SJSA1 (cell line): ENCODE results near the gene SLC7A5. TPM values are rescaled to one million over a fixed set of nuclear protein-coding genes. Genes with fewer than 3 reads are reported as not detected.
A peak's percentile ranks its signal among the peaks of the same experiment; 100 is the strongest.
"Not testable (repeated sequence)": the region's sequence is repeated elsewhere in the genome, so short reads cannot be mapped to it uniquely, and the experiment has no call there.

ENCODE experiments used
- DNase-seq, 2 experiments: peaks; one replicate each; pipeline ENCODE4 v3.0.0-alpha.2; 2015 to 2020; ENCODE audit warnings: low spot score in 2 of 2, low read depth in 1 of 2
- H3K27ac ChIP-seq: fragments of 250-450 bp; sonication (Bioruptor Pico); 2 replicates; pipeline ENCODE4 v1.5.1; 2020; ENCODE audit warnings: mild to moderate bottlenecking, moderate library complexity
- H3K27me3 ChIP-seq: fragments of 250-450 bp; sonication (Bioruptor Pico); replicated peaks from 2 replicates; pipeline ENCODE4 v1.5.1; 2020; ENCODE audit warnings: mild to moderate bottlenecking, moderate library complexity
- H3K36me3 ChIP-seq: fragments of 250-450 bp; sonication (Bioruptor Pico); 2 replicates; pipeline ENCODE4 v1.5.1; 2020; ENCODE audit warnings: mild to moderate bottlenecking
- H3K4me1 ChIP-seq: fragments of 250-450 bp; sonication (Bioruptor Pico); replicated peaks from 2 replicates; pipeline ENCODE4 v1.6.1; 2021; ENCODE audit warnings: mild to moderate bottlenecking
- H3K4me3 ChIP-seq: fragments of 250-450 bp; sonication (Bioruptor Pico); 2 replicates; pipeline ENCODE4 v1.5.1; 2020; ENCODE audit warnings: mild to moderate bottlenecking
- H3K9me3 ChIP-seq: fragments of 250-450 bp; sonication (Bioruptor Pico); replicated peaks from 2 replicates; pipeline ENCODE4 v1.5.1; 2020; ENCODE audit warnings: mild to moderate bottlenecking
- total RNA-seq: library from RNA; depleted of rRNA; stranded (reverse); fragments of >200 nt; shearing (Covaris generic); gene quantifications from 2 replicates; pipeline ENCODE4 v1.2.3, GENCODE V29; 2014

SLC7A5 gene
- total RNA-seq, 1 experiment from 2014 or later = 238 TPM

- Histone ChIP-seq H3K9me3 (no peaks in the 10 kb centered on the region), H3K36me3 (no peaks in the 10 kb centered on the region), H3K27me3 (no peaks in the 10 kb centered on the region), H3K4me3 (no peak overlapping the region), H3K27ac (no peak overlapping the region), H3K4me1 (no peaks in the 10 kb centered on the region)
- DNase-seq = no peak
Observed at GRCh38 chr16:87878704-87879103, 9.4 kb upstream of the SLC7A5 start.

DNA sequence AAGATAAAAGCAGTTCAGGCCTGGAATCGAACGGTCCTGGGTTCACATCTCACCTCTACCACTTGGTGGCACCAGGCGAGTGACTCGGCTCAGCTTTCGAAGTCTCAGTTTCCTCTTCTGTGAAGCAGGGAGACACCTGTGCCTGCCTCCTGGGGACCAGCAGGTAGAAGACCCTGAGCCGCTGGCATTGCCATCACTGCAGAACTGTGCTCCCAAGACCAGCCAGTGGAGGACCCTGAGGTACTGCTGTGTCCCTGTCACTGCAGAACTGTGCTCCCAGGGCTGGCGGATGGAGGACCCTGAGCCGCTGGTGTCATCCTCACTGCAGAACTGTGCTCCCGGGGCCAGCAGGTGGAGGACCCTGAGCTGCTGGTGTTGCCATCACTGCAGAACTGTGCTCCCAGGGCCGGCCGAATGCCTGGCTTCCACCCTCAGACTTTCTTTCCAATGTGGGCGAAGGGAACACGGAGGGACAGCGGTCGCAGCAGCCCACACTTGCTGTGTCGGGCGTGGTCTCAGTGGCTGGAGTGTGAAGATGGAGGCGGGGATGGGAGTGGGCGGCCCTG is 8.7 kb upstream of the SLC7A5 start:
- H3K4me1 ChIP-seq = no peaks in the 10 kb centered on the region
- no peak for DNase-seq
- H3K9me3 ChIP-seq = no peaks in the 10 kb centered on the region
- H3K4me3 ChIP-seq = no peak overlapping the region
- no peaks in the 10 kb centered on the region for H3K36me3 ChIP-seq
- H3K27me3 ChIP-seq = no peaks in the 10 kb centered on the region
- no peak overlapping the region for H3K27ac ChIP-seq

DNA sequence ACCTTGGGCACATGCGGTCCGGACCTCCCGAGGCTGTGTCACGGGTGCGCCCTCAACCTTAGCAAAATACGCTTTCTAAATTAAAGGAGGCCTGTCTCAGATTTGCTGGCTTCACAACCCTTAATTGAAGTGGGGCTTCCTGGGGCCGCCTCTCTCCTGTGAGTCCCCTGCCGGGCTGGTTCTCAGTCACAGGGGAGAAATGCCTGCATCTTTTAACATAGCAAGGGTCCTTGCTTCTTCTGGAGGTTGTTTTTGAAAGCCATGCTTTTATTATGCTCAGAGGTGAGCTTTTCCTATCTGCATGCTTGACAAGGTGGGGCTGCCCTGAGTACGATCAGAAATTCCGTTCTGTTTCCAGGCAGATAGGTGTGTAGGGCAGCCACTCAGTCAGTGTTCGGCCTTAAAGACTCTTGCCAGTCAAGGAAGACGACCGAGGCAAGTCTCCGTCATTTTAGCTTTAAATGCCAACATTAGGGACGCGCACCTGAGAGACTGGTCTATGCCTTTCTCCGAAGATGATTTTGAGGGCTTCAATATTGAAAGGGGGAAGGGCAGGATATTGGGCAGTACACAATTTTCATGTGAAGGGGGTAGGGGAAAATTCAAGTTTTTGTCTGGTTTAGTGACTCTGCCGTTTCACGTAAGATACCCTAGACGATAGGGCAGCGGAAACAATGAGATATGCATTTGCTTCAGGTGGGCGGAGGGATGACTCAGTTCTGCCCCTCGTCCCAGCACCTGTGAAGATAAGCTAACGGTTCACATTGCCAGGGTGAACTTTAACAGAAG is 5.5 kb upstream of the SLC7A5 start:
- Histone ChIP-seq H3K4me1 (peaks cover 13% of the 10 kb centered on the region), H3K9me3 (no peaks in the 10 kb centered on the region), H3K4me3 (no peak overlapping the region), H3K36me3 (no peaks in the 10 kb centered on the region), H3K27ac (no peak overlapping the region), H3K27me3 (no peaks in the 10 kb centered on the region)
- no peak for DNase-seq

GRCh38 chr16:87870418-87871291 is 1.3 kb upstream of the SLC7A5 start:
- DNase-seq = peak; percentile 99
- Histone ChIP-seq H3K4me1 (peaks cover 28% of the 10 kb centered on the region), H3K36me3 (peaks cover 28% of the 10 kb centered on the region), H3K27ac (peak overlapping the region; percentile 96)
- H3K9me3 ChIP-seq, H3K4me3 ChIP-seq, H3K27me3 ChIP-seq: not testable (repeated sequence)

DNA sequence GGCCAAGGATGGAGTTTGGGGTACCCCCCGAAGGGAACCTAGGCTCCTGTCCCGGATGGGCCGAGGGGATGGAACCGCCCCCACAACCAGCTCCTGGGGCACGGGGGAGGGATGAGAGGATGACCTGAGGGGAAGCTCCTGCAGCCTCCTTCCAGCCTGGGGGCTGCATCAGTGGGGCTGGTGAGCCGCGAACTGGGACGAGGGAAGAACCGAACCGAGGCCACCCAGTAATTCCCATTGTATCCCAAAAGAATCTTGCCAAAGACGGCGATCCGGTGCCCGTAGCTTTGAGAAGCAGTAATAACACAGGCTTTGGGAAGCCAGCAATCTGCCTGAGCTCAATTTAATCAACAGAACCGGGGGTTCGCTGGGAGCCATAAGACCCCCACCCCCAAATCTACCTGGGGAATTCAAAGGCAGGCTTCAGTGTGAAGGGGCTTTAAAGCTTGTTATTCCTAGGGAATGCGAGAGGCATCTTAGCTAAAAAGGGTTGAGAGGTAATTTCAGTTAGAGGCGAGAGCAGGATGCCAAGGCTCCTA is 641 bp upstream of the SLC7A5 start:
- DNase-seq = not testable (repeated sequence)
- Histone ChIP-seq H3K27ac (peak overlapping the region; percentile 93), H3K4me1 (peaks cover 33% of the 10 kb centered on the region)

DNA sequence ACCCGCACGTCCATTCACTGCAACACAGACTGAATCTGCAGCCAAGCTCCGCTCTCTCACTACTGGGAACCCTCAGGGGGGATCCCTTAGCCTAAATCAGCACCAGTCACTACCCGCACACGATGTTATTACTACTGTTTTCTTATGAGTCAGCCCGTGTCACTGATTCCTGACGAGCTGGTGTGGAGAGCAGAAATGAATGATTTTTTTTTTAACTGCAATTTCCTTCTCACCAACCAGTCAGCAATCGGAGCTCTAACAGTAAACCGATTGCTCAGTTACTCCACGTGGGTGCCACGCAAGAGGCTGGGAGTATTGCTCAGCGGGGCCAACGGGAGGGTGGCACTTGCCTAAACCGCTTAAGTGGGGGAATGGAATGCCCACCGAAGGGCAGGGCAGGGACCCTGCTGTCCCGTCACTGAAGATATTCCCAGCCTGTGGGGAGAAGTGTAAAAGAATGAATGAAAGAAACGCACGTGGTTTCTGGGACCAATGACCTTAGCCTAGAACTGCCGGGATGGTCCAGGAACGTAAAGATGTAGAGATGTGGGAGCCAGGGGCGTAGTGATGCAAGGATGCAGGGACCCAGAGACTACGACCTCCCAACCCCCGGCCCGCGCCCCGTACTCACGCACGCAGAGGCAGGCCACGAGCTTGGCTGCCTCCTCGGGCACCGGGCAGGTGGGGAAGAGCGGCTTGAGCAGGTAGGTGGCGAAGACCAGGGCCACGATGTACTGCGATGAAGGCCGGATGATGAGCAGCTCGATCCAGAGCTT is 865 bp downstream of the SLC7A5 start:
- peak overlapping the region; percentile 82 for H3K27ac ChIP-seq
- H3K4me1 ChIP-seq = peaks cover 46% of the 10 kb centered on the region
- H3K27me3 ChIP-seq, H3K9me3 ChIP-seq: not testable (repeated sequence)
- peaks cover 45% of the 10 kb centered on the region for H3K36me3 ChIP-seq
- peak; percentile 76 to 78 for DNase-seq
- peak overlapping the region; percentile 70 for H3K4me3 ChIP-seq

More for the DNA sequence above, 641 bp upstream of the SLC7A5 start:
- H3K27me3 ChIP-seq, H3K4me3 ChIP-seq, H3K9me3 ChIP-seq: not testable (repeated sequence)
- peaks cover 33% of the 10 kb centered on the region for H3K36me3 ChIP-seq

GRCh38 chr16:87865902-87866555 is 3.3 kb downstream of the SLC7A5 start:
- peak overlapping the region; percentile 48 for H3K27ac ChIP-seq
- peak overlapping the region; percentile 70 for H3K4me3 ChIP-seq
- peaks cover 69% of the 10 kb centered on the region for H3K36me3 ChIP-seq

DNA sequence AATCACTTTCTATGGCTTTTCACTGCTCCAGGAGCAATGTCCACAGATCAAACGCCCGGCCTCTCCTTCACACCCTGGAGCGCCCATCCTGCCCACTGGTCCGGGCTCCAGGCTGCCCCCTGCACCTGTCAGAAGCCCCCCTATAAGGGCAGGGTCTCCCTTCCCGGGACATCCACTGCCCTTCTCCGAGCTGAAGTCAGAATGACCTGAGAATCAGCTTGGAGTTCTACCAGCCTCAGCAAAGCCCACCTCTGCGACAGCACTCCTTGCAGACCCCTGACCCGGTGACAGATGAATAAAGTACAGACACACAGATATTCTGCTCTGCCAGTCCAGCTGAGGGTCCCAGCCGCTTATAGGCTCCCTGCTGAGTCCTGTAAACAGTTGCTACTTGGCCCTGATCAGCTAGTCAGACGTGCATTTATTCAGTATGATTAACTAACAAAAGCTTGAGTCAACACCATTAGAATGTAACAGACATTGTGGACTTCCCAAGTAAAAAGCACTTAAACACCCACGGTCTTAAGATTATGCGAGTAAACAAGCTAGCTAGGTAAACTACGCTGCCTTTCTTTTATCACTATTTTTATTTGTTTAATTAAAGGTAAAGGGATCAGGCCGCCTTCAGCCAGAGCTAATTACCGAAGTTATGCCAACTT is 4.8 kb downstream of the SLC7A5 start:
- H3K27ac ChIP-seq = peak overlapping the region; percentile 18
- peaks cover 65% of the 10 kb centered on the region for H3K4me1 ChIP-seq
- peak; percentile 36 to 70 for DNase-seq
- peak overlapping the region; percentile 13; the same call in 1 of the 2 replicates for H3K4me3 ChIP-seq
- H3K27me3 ChIP-seq = no peaks in the 10 kb centered on the region
- H3K36me3 ChIP-seq = peaks cover 76% of the 10 kb centered on the region
- H3K9me3 ChIP-seq = no peaks in the 10 kb centered on the region

More at GRCh38 chr16:87865902-87866555, 3.3 kb downstream of the SLC7A5 start:
- DNase-seq = peak; percentile 48 to 58
- not testable (repeated sequence) for H3K27me3 ChIP-seq, H3K9me3 ChIP-seq
- peaks cover 65% of the 10 kb centered on the region for H3K4me1 ChIP-seq

- H3K4me3 ChIP-seq, DNase-seq, H3K9me3 ChIP-seq, H3K27ac ChIP-seq, H3K27me3 ChIP-seq: not testable (repeated sequence)
- peaks cover 77% of the 10 kb centered on the region for H3K36me3 ChIP-seq
- H3K4me1 ChIP-seq = peaks cover 74% of the 10 kb centered on the region
Observed at GRCh38 chr16:87863327-87863635, 6.0 kb downstream of the SLC7A5 start.

DNA sequence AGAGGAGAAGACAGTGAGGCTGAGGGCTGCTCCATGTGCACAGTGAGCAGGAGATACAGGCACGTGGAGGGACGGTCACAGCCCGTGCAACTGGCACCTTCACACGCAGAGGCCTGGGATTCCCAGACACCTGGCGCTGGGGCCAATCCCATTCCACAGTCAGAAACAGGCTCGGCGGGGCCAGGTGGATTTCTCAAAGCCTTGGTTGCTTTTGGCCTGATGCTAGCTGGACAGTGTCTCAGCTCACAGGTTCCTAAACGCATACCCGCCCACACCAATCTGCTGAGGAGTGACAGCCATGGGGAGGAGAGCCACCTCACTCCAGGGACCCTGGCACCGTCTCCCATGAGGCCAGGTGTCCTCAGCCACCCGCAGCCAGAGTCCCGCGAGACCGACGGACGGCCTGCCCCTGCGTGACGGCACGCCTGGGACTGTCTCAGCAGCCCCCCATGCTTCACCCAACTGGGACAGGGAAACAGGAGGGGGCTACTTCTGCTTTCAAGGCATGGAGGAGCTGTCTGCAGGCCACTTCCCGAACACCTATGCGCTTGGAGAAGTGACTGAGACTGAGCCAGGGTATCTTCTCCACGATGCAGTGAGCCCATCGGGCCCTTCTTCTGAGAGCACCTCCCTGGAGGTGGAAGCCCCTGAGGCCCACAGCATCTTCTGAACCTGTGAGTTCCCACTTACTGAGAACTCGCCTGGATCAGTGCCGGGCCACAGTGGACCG is 6.5 kb downstream of the SLC7A5 start:
- peaks cover 79% of the 10 kb centered on the region for H3K4me1 ChIP-seq
- peak overlapping the region; percentile 62; the same call in 1 of the 2 replicates for H3K27ac ChIP-seq
- not testable (repeated sequence) for H3K9me3 ChIP-seq, H3K4me3 ChIP-seq, H3K27me3 ChIP-seq
- DNase-seq = peak in 1 of 2 experiments; percentile 56
- peaks cover 79% of the 10 kb centered on the region for H3K36me3 ChIP-seq

DNA sequence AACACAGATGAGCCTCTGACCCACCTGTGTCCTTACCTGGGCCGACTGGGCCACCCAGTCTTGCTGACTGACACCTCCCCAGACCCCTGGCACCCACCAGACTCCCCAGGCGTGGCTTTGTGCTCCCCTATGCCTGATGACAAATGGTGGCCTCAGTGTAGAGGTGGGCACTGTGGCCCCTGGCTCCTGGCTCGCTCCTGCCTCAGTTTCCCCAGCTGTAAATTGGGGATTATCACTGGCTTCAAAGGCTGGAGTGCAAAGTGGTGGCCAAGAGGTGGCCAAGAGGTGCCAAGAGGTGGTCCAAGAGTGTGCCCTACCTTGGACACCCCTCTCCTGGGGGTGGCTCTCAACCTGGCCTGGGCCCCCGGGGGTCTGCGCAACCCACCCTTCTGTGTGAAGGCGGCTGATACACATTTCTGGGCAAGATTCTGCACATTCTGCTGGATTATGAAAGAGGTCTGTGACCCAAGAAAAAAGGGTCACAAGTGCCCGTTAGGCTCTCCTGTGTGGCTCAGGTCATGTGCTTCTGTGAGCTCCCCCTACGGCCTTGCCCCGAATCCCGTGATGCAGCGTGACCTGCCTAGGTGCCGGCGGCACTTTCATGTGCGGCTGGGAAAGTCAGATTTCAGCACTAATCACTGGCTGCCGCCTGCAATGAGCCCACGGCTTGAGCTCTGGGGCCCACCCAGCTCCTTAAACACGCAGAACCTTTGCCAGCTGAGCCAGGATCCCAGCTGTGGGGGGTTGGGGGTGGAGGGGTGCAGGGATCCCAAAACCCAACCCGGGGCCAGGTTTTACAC is 7.8 kb downstream of the SLC7A5 start:
- peak overlapping the region; percentile 62 for H3K27ac ChIP-seq
- H3K4me3 ChIP-seq = not testable (repeated sequence)
- DNase-seq = peak in 1 of 2 experiments; percentile 61

More for the DNA sequence above, 7.8 kb downstream of the SLC7A5 start:
- H3K27me3 ChIP-seq, H3K9me3 ChIP-seq: not testable (repeated sequence)
- Histone ChIP-seq H3K36me3 (peaks cover 81% of the 10 kb centered on the region), H3K4me1 (peaks cover 92% of the 10 kb centered on the region)
